GM18520 (cell line): ENCODE measurements around the gene SLC37A2.

Source experiments
- ATAC-seq: cut with Tn5 transposase; IDR thresholded peaks from one replicate; pipeline ENCODE4 v1.9.1; 2021; ENCODE audit not compliant: unreplicated experiment

The SLC37A2 gene

DNA sequence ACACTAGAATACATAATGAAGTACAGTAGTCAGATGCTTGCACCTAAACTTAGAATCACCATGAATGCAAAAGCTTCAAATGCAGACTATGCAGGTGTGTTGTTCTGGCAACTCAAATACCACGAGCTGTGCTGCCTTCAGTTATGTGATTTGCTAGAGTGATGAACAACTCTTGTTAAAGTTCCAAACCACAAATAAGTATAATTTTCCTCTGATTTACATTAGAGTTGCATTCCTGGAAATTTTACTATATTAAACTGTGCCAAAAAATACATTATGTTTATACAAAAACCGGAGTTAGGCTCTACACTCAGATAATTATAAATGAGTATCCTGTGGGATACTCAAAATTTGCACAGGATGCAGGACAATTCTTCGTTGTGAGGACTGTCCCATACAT lies 45.4 kb downstream of the SLC37A2 start:
- no peak for ATAC-seq

DNA sequence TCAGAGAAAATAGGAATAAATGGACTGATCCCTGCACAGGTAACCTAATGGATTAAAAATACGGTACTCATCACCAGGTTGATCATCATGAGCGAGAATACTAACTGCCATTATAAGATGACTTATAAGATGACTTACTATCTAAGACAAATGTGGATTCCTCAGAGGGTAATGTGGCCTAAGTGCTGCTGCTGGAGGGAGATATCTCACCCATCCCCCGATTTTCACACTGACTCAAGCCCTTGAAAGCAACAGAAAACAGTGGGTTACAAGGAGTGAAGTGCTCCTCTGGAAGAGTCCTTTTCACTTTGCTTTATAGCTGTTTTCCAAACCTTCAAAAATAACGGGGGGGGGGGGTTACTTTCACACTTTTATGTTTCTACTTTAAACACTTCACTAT lies 47.4 kb downstream of the SLC37A2 start:
- no peak for ATAC-seq

DNA sequence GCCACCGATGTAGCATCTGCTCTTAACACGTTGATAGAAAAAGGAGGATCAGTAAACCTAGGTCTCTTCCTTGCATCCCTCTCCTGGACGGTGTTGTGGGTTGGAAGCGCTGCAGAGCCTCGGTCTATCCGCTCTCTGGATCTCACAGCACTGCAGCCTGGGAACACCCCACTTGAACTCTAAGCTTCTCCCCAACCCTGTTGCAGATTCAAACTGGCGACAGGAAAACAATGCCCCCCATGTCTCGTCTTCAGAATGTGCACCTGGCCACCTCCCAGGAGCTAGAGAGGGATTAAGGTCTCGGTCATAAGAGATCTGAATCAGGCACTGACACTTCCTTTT lies 47.9 kb downstream of the SLC37A2 start:
- no peak for ATAC-seq

DNA sequence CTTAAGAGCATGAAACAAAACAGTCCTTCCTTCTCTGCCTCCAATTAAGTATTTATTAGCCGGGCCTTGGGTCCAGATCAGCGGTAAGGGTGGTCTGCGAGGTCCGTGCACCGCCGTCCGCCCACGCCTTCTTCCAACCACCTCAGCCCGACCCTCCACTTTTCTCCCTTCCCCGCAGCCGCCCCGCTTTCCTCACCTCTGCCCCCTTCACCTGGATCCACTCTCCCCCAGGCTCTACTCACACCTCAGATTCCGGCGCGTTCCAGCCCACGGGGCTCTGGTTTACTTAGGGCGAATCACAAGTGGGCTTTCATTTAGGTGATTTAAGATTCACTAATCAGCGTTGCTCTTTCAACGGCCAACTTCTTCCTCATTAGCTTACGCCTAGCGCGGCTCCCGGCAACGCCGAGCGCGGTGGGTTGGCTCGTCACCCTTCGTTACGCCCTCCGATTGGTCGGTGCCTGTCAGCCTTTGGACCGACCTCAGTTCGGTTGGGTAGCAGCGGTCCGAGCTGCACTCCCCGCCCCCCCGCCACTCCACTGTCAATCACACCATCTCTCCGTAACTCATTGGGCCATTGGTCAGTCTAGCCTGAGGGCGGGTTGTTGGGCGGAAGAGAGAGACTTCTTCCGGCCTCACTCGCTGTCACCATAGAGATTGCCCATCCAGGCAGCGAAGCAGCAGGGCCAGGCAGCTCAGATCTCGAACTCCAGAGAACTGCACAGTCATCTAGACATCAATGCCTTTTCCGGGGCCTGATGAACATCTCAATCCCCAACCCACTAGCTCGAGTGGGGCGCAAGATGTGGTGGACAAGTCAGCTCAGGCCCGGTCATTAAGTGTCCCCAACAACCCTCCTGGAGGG lies 48.5 kb downstream of the SLC37A2 start, which contains the start of gene TMEM218:
TMEM218 (minus strand) TSS at position 284 of the 865 bp plus-strand sequence. CDS start 9,385 bp downstream, outside the sequence.
- ATAC-seq, result peak; percentile 97

DNA sequence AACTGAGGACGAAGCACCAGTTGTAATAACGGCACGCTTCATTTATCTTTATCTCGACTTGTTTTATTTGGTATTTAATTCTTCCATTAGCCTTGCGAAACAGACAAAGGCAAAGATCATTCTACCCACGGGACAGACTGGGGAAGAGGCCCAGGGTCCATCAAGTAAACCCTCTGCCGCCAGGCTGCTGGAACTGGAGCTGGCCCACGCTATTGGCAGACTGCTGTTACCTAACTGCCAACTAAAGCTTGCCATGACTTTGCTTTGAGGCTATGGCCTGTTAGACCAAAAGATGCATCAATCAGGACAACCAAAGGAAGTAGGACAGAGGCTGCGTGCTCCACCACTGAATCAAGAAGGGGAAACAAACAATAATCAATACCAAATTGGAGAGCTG lies 49.1 kb downstream of the SLC37A2 start:
- ATAC-seq, result no peak

DNA sequence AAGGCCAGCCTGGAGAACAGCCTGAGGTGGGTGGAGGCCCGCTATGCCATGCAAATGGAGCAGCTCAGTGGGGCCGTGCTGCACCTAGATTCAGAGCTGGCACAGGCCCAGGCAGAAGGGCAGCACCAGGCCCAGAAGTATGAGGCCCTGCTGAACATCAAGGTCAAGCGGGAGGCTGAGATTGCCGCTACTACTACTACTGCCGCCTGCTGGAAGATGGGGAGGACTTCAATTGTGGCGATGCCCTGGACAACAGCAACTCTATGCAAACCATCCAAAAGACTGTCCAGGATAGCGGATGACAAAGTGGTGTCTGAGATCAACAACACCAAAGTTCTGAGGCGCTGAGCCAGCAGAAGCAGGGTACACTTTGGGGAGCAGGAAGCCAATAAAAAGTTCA lies 51.4 kb downstream of the SLC37A2 start:
- ATAC-seq, result no peak

DNA sequence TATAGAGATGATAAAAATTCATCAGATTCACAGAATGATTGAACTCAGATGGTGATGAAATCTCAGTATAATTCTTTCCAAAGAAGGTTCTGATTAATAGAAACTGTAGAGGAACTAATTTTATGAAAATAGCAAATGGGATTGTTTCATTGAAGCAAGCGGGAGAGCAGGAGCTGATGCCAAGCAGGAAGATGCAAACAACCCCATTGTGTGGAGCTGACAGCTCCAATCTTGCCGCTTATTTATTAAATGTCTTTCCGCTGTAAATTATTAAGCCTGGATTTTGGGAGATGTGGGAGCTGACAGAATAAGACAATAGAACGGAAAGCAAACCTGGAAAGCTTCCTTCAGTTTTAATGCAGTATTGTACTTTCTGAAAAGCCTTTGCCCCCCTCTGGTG lies 54.3 kb downstream of the SLC37A2 start:
- ATAC-seq, result no peak

DNA sequence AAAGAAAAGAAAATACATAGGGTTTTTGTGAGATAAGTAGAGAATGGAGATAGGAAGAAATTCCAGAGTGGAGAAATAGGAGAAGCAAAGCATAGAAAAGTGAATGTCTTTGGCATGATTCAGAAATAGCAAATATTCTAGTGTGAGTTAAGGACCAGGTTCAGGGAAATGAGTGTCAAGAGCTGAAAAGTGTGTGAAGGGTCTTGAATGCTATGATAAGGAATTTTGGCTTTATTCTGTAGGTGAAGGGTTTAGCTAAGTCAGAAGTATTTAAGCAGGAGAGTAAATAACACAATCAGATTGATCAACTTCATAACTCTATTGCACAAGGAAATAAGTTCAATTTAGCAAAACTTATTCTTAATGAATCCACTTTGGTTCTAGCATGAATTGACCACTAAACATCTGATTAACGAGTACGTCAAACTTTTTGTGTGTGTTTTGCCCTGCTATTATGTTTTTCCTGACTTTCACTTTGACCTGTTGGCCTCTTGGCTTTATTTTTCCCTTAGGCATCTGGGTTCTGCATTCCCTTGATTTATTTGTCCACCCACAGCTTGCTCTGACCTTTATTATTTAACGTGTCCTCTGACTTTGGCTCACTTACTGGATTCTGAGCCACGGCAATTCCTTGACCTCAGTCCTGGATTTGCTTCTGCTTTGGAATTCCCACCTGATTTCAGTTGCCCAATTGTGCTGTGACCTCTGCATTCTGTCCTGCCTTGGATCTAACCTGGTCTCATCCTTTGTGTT lies 60.3 kb downstream of the SLC37A2 start:
- ATAC-seq, result no peak

DNA sequence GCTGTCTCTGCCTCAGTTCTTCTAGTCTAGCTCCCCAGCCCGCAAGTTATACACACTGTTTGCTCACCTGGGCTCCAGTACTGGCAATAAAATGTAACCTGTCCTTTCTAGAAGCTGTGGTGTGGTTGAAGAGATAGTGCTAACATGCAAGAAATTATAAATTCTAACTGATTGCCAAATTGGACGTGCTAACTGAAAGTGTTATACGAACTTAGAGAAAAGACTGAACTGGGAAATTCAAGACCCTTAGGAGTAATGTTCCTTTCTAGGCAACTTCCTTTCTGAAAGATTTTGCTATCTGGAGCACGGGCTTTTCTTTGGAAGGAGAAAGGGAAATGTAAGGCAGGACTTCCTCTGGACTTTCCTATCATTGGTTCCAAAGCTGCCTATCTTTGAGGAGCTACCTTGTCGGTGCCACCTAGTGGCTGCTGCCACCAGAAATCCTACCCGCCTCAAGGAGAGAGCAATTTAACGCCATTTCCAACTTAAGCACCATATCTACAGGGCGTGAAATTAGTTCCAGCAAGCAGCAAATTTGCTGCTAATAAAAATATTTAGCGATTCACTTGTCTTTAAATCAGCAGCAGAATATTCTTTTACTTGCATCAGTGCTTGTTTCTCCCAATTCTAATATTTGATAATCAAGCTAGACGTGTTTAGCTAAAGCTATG lies 61.0 kb downstream of the SLC37A2 start:
- ATAC-seq, result no peak

DNA sequence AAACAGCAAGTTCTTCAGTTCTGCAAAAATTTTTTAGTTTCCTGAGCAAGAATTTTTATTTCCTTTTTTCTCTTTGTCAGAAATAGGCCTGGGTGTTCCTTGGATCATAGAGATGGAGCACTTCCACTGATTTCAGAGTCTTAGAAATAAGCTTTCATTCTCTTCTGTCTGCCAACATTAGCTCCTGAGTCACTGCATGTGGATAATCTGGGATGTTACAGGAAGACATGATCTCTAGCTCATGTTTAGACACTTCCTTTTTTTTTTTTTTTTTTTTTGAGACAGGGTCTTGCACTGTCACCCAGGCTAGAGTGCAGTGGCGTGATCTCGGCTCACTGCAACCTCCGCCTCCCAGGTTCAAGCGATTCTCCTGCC lies 61.5 kb downstream of the SLC37A2 start:
- ATAC-seq, result no peak

DNA sequence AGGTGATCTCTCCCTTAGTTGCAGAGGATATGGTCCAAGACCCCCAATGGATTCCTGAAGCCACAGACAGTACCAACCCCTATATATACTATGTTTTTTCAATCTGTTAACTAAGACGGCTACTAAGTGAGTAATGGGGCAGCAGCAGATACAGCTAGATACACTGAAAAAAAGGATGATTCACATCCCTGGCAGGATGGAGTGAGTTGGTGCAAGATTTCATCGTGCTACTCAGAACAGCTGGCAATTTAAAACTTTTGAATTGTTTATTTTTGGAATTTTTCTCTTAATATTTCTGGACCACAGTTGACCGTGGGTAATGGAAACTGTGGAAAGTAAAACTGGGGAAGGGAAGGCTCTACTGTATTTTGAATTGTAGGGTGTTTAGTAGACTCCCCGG lies 65.3 kb downstream of the SLC37A2 start:
- ATAC-seq, result no peak

DNA sequence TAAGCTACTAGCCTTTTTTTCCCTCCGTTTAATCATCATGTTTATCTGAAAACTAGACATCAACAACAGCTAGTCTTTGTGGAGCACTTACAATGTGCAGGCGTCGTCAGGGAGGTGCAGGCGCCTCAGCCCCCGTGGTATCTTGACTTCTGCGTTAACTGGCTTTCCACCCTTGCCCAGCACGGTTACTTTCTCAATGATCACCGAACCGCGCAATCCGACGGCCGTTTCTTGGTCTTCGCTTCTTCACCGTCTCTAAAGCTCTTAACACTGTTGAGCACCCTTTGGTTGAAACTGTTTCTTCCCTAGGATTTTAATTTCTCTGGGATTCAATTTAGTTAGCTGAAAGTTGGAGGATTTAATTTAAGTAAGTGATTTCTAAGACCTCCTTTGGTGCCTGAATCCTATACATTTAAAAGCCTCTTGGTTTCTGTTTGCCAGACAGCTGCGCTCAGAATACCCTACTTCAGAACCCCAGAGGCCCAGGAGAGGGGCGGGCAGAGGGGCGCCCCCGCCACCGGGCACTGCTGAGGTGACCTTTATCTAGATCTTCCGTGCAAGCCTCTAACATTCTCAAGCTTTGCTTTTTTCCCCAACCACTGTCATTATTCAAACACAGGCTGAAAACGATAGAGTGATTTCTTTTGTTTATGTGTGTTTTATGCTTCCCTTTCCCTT lies 66.3 kb downstream of the SLC37A2 start:
- no peak for ATAC-seq

DNA sequence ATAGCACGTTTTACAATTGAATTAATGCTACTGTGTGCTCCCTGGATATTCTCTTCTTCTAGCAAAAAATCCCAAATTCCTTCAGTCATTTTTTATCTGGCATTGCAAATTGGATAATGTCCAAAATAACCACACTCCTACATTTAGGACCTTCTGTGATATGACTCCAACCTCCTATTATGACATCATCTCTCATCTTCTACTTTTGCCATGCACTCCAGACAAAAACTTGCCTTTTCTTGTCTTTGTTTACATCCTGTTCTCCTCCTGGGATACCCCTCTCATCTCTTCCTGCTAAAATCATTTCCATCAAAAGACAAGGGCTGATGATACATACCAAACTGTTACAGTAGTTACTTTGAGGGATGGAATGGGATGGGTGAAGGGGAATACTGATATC lies 69.0 kb downstream of the SLC37A2 start:
- ATAC-seq, result no peak

DNA sequence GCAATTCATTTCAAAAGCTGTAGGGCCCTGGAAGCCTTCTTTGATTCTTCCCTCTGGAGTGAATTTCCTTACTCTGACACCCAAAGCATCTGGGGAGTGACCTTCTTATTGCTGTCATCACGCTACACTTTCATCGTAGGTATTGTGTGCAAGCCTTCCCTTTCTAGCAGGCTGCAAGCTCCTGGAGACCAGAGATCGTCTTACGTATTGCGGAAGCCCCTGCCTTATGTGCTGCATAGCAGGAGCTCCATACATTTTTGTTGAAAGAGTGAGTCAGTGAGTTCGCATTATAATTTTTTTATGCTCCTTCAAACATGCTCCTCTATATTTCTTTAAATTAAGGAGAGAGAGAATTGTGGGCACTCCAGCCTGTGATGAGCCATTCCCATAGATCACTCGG lies 69.5 kb downstream of the SLC37A2 start:
- ATAC-seq, result no peak

DNA sequence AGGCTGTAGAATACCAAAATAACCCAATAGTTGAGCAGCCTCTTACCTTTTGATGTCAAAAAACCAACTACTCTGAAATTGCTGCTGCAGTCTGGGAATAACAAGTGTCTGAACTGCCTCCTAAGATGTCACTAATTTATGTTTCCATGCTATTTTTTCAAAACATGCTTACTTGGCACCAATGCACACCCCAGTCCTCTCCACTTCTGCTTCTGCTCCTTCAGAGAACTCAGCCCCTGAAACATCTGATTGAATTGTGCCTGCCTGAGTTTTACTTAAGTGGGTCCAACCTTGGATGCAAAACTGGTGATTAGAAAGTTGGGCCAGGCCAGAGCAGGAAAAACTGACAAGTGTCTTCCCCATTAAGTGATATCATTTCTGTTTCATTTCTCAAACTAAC lies 72.9 kb downstream of the SLC37A2 start:
- no peak for ATAC-seq

DNA sequence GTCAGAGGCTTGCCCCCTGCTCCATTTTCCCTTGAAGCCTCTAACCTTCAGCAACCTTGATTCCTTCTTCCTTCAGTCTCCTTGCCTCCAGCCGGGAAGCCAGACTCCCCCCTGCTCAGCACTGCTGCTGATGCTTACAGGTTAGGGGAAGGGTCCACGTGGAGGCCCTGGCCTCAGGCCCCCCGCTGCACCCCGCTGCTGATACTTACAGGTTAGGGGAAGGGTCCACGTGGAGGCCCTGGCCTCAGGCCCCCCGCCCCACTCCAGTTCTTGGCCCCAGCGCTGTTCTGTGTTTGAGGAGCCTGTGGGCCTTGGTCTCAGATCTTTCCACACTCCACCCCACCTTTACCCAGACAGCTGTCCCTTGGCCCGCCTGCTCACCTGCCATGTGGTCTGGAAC lies 75.9 kb downstream of the SLC37A2 start:
- ATAC-seq, result no peak

DNA sequence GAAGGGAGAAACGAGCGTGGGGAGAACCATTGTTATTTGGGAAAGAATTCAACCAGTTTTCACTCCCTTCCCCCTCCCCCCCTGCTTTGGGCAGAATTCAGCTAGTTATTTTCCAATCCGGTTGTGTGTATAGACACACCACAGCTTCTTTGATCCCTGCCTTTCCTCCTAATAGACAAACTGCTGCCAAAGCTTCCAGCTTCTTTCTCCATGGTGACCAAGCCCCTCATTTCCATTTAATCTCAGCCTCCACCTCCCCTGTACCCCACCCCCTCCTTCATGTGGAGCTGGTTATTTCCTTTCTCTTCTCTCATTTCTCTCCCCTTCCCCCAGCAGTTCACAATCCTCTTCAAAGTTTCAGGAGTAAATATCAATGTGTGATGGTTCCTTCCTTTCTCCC lies 76.7 kb downstream of the SLC37A2 start:
- ATAC-seq, result no peak
